Activated CD4-positive, alpha-beta T cell treated with anti-CD3 and anti-CD28 coated beads for 36 hours (primary cell): ENCODE data around the gene BCAS3. TPM values are rescaled to one million over a fixed set of nuclear protein-coding genes. Genes with fewer than 3 reads are reported as not detected.

Experiments
- ATAC-seq: fragments of 200-7000 bp; cut with Tn5 transposase; one replicate; pipeline ENCODE4 v1.10.0; 2021; ENCODE audit warnings: mild to moderate bottlenecking, moderate library complexity
- CTCF ChIA-PET: fragments of 350-600 bp; sonication (Branson Sonifier 250); formaldehyde crosslinking; loops from one replicate; lab custom pipeline; 2021; ENCODE audit warnings: antibody characterized with exemption; lab: Charles Lee
- POLR2A ChIA-PET: fragments of 350-600 bp; sonication (Branson Sonifier 250); formaldehyde crosslinking; loops from one replicate; lab custom pipeline; 2021; ENCODE audit warnings: antibody characterized with exemption, inconsistent platforms; lab: Charles Lee
- DNase-seq: peaks from one replicate; pipeline ENCODE4 v3.0.0-alpha.2; 2020
- H3K27ac Mint-ChIP-seq: one replicate; pipeline ENCODE4 v1.8.0; 2021; ENCODE audit warnings: mixed read lengths
- H3K27me3 Mint-ChIP-seq: one replicate; pipeline ENCODE4 v1.8.0; 2021; ENCODE audit warnings: mixed read lengths
- H3K36me3 Mint-ChIP-seq: one replicate; pipeline ENCODE4 v1.8.0; 2021; ENCODE audit warnings: low read depth, mixed read lengths
- H3K4me1 Mint-ChIP-seq: one replicate; pipeline ENCODE4 v1.8.0; 2021; ENCODE audit warnings: mixed read lengths
- H3K4me3 Mint-ChIP-seq: one replicate; pipeline ENCODE4 v1.8.0; 2021; ENCODE audit warnings: mild to moderate bottlenecking, moderate library complexity, mixed read lengths
- H3K9me3 Mint-ChIP-seq: one replicate; pipeline ENCODE4 v1.8.0; 2021; ENCODE audit warnings: low read depth, mixed read lengths
- intact Hi-C, 2 experiments: fragments of 100-400 bp; cut with DNase I in 1 of 2; cut with micrococcal nuclease in 1 of 2; formaldehyde crosslinking; loops; one replicate each; pipeline versions ENCODE4 v1.14.2 to v1.15.1; 2022 to 2024; cut with DNase I, micrococcal nuclease
- total RNA-seq, 2 experiments: library from RNA; stranded (reverse); gene quantifications; one replicate each; pipeline ENCODE4 v1.2.3, GENCODE V29; 2021

BCAS3 gene
- total RNA-seq, 2 experiments from 2014 or later, result 7.2 to 7.5 TPM

DNA sequence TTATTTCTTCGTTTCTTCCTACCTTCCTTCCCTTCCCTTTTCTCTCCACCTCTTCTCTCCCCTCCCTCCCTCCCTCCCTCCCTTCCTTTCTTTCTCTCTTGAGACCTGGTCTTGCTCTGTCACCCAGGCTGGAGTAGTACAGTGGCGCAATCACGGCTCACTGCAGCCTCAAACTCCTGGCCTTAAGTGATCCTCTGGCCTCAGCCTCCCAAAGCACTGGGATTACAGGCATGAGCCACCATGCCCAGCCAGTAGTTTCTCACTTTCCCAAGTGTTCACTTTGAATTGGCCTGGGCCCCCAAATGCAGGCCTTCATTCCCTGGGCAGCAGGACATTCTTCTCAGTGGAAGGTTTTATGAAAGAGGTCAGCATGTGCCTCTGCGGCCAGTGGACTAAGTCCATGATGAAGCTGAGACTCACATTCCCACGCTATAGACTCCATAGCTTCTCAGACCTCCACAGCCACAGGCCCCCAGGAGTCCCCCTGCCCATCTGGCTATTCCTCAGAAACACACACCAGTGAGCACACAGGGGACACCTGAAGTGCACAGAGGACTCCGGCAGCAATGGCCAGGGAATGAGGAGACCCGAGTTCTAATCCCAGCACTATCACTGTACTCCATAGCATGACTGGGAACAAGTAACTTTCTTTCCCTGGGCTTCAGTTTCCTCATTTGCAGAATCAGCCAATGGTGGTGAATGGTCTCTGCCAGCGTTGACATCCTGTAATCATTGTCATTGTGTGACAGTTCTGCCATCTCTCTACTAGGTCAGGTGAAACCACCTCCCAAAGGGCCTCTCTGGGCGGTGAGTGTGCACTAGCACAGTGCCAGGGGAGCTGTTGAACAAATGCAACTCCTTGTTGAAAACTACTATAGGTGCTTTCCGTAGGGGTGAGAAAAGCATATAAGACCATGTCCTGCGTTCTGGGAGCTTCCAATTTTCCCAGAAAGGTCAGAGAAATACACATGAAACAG is 652.8 kb downstream of the BCAS3 start:
- POLR2A ChIA-PET, result no interaction called here
- CTCF ChIA-PET, result no interaction called here
- peaks cover 3% of the 10 kb centered on the region for H3K4me1 Mint-ChIP-seq

DNA sequence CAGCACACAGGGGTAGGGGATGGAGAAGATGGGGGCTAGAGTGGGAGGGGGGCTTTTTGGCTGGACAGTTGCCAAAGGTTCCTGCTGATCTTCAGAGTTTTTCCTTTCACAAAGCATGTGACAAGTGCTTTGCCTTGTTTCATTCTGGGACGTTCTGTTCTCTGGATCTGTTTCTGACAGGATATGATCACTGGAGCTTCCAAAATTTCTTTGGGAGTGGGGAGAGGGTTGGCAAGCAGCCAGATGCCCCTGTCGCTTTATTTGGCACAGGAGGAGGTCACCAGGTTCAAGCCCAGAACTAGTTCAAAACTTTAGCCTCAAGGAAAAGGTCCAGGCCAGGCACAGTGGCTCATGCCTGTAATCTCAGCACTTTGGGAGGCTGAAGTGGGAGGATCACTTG is 653.5 kb downstream of the BCAS3 start:
- no peaks in the 10 kb centered on the region for H3K27me3 Mint-ChIP-seq
- DNase-seq, result no peak
- ChIA-PET CTCF (no interaction called here), POLR2A (no interaction called here)
- no peak overlapping the region for H3K27ac Mint-ChIP-seq
- no peak for ATAC-seq
- H3K4me1 Mint-ChIP-seq, result peaks cover 3% of the 10 kb centered on the region
- intact Hi-C loops, result no loop called here
- H3K36me3 Mint-ChIP-seq, result no peaks in the 10 kb centered on the region
- no peaks in the 10 kb centered on the region for H3K9me3 Mint-ChIP-seq
- H3K4me3 Mint-ChIP-seq, result no peak overlapping the region

More for the DNA sequence above, 652.8 kb downstream of the BCAS3 start:
- H3K9me3 Mint-ChIP-seq, result no peaks in the 10 kb centered on the region
- DNase-seq (no peak), ATAC-seq (no peak)
- H3K36me3 Mint-ChIP-seq, result no peaks in the 10 kb centered on the region
- H3K4me3 Mint-ChIP-seq, result no peak overlapping the region
- H3K27me3 Mint-ChIP-seq, result no peaks in the 10 kb centered on the region
- no peak overlapping the region for H3K27ac Mint-ChIP-seq
- intact Hi-C loops, result no loop called here

DNA sequence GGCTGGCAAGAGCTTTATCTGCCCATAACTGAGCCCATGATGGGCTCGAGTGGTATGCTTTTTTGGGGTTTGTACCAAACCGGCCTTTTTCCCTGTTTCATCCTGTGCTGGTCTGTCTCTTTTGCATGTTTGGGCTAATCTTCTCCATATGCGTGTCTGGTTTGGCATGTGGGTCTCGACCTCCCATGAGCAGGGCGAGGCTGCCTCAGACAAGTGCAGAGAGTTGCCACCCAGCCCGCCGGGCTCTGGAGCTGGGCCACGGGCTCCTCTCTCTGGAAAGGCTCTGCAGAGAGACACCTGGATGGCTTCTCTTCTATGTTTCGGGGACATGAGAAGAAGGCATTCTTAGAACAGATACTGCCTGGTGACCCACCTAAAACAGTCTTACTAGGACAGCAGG is 654.2 kb downstream of the BCAS3 start:
- Mint-ChIP-seq H3K27ac (no peak overlapping the region), H3K27me3 (no peaks in the 10 kb centered on the region), H3K36me3 (no peaks in the 10 kb centered on the region), H3K4me3 (no peak overlapping the region), H3K4me1 (peaks cover 3% of the 10 kb centered on the region), H3K9me3 (no peaks in the 10 kb centered on the region)
- CTCF ChIA-PET, result no interaction called here
- intact Hi-C loops, result no loop called here
- ATAC-seq (no peak), DNase-seq (no peak)
- POLR2A ChIA-PET, result no interaction called here

DNA sequence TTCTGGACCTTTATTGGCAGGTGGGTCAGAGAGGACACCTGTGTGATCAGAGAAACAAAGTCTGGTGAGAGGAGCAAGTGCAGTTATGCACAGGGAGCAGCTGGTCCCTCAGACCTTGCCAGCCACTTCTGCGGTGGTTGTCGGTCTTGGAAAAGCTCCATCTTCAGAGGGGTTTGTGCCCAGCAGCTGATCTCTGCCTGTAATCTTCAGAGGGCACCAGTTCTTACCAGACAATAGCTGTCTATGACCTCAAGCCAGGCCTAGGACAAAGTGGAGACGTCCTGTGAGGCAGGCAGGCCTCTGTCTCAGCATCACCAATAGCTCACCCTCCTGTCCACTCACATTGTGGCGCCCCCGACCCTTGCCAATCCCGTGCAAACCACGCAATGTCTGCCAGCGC is 655.5 kb downstream of the BCAS3 start:
- intact Hi-C loops, result no loop called here
- no peaks in the 10 kb centered on the region for H3K9me3 Mint-ChIP-seq
- no peak for DNase-seq
- ATAC-seq, result no peak
- peaks cover 3% of the 10 kb centered on the region for H3K4me1 Mint-ChIP-seq
- CTCF ChIA-PET, result interaction anchor here (0.5 kb wide), 1 partner anchor 25 kb away, joined by 3 read pairs; no protein-coding TSS in a partner anchor
- no peaks in the 10 kb centered on the region for H3K36me3 Mint-ChIP-seq
- H3K4me3 Mint-ChIP-seq, result no peak overlapping the region
- no peaks in the 10 kb centered on the region for H3K27me3 Mint-ChIP-seq
- POLR2A ChIA-PET, result no interaction called here
- no peak overlapping the region for H3K27ac Mint-ChIP-seq

DNA sequence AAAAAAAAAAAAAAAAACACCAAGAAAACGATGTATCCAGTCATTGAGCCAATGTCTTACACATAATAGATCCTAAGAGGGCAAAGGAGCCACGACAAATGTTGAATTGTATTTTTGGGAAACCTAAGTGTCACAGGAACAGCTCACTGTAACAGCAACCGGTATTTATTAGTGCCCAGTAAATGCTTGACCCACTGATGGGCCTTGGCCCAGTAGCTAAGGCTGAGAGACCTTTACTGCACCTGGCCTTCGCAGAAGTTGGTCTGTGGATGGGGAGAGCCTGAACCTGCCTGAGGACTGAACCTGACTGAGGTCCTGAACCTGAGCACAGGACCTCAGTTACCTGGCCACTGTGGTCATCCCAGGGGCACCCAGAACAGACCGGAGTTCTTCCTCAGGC is 657.0 kb downstream of the BCAS3 start:
- Mint-ChIP-seq H3K9me3 (no peaks in the 10 kb centered on the region), H3K4me1 (peaks cover 3% of the 10 kb centered on the region), H3K4me3 (no peak overlapping the region), H3K27ac (no peak overlapping the region), H3K27me3 (no peaks in the 10 kb centered on the region), H3K36me3 (no peaks in the 10 kb centered on the region)
- intact Hi-C loops, result no loop called here
- ChIA-PET CTCF (no interaction called here), POLR2A (no interaction called here)
- DNase-seq (no peak), ATAC-seq (no peak)

DNA sequence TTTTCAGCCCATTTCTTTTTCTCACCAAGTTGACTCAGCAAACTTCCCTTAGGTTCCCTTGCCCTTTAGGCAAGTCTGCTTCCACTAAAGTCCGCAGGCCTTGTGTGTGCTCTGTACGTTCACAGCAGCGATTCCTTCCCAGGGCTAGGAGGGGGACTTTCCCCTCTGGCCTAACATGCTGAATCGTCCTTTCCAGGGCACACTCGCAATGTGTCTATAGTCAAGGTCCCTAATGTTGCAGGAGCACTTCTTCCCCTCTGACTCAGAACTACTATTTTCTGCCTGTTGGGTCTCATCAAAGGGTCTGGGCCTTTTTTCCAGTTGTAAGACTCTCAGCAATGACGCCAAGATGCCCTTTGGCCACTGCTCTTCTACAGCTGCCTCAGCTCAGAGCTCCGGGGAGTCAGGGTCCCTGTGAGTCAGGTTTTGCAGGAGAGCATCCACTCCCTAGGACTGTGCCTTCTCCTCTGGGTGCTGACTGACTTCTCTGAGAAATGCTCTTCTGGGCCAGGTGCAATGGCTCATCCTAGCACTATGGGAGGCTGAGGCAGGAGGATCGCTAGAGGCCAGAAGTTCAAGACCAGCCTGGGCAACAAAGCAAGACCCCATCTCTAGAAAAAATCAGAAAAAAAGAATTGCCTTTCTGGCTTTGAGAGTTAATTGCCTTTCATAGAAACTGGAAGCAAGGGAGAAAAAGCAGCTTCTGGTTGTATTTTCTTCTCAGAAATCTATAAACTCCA is 657.6 kb downstream of the BCAS3 start:
- H3K36me3 Mint-ChIP-seq, result no peaks in the 10 kb centered on the region
- no peaks in the 10 kb centered on the region for H3K9me3 Mint-ChIP-seq
- POLR2A ChIA-PET, result no interaction called here
- H3K27ac Mint-ChIP-seq, result no peak overlapping the region
- peaks cover 3% of the 10 kb centered on the region for H3K4me1 Mint-ChIP-seq
- CTCF ChIA-PET, result no interaction called here
- H3K4me3 Mint-ChIP-seq, result no peak overlapping the region
- intact Hi-C loops, result no loop called here
- ATAC-seq (peak; percentile 47), DNase-seq (peak; percentile 16)
- no peaks in the 10 kb centered on the region for H3K27me3 Mint-ChIP-seq

DNA sequence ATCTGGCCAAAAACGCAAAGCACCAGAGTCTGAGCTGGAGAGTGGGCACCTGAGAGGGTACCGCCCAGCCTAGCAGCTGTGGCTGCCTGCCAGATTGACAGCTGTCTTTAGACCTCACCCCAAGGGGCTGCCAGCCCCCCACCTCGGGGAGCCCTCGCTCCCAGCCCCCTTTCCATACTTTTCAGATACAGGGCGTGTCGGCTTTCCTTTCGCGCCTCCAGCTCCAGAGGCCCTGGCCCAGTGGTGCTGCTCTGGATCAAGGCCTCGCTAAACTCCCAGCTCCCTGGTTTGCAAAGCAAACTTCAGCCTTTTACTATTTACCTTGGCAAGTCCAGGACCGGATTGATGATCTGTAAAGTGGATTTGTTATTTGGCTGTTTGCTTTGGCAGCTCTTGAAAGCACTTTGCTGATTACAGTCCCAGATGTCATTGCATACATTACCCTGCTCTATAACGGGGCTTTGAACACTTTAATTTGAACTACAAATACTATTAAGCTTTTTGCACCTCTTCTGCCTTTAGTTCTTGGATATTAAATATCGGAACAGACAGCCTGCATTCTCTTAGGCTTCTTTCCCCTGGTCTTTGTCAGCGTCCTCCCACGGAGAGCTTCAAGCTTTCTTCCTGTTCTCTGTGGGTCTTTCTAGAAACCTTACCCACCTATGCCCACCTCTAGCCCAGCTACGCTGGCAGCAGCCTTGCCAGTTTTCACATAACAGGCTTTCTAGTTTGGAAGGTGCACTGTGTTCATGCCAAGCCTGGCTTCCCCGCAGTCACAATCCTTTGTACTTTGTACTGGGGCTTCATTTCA is 658.4 kb downstream of the BCAS3 start:
- Mint-ChIP-seq H3K27ac (no peak overlapping the region), H3K9me3 (no peaks in the 10 kb centered on the region), H3K27me3 (no peaks in the 10 kb centered on the region), H3K4me1 (peaks cover 3% of the 10 kb centered on the region), H3K4me3 (no peak overlapping the region), H3K36me3 (no peaks in the 10 kb centered on the region)
- ChIA-PET POLR2A (no interaction called here), CTCF (no interaction called here)
- intact Hi-C loops, result no loop called here
- ATAC-seq, result no peak
- no peak for DNase-seq

DNA sequence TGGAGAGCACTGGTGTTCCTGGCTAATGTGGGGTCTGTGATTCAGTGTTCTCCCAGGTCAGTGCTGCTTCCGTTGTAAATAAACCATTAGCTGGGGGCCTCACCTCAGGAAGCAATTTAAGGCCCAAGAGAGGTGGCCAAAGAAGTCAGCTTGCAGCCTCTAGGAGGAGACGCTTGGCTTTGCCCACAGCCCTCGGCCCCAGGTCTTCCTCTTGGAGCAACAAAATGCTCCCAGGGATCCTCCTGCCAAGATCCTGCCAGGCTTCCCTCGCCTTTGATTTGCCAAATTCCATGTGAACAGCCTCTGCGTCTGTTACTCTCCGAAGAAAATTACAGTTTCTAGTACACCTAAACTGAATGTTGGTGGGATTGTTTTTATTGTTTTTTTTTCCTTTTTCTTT is 659.6 kb downstream of the BCAS3 start:
- no peaks in the 10 kb centered on the region for H3K9me3 Mint-ChIP-seq
- no peak overlapping the region for H3K27ac Mint-ChIP-seq
- peaks cover 3% of the 10 kb centered on the region for H3K4me1 Mint-ChIP-seq
- no peaks in the 10 kb centered on the region for H3K27me3 Mint-ChIP-seq
- ChIA-PET CTCF (no interaction called here), POLR2A (no interaction called here)
- DNase-seq, result no peak
- ATAC-seq, result no peak
- H3K36me3 Mint-ChIP-seq, result no peaks in the 10 kb centered on the region
- intact Hi-C loops, result no loop called here
- no peak overlapping the region for H3K4me3 Mint-ChIP-seq

DNA sequence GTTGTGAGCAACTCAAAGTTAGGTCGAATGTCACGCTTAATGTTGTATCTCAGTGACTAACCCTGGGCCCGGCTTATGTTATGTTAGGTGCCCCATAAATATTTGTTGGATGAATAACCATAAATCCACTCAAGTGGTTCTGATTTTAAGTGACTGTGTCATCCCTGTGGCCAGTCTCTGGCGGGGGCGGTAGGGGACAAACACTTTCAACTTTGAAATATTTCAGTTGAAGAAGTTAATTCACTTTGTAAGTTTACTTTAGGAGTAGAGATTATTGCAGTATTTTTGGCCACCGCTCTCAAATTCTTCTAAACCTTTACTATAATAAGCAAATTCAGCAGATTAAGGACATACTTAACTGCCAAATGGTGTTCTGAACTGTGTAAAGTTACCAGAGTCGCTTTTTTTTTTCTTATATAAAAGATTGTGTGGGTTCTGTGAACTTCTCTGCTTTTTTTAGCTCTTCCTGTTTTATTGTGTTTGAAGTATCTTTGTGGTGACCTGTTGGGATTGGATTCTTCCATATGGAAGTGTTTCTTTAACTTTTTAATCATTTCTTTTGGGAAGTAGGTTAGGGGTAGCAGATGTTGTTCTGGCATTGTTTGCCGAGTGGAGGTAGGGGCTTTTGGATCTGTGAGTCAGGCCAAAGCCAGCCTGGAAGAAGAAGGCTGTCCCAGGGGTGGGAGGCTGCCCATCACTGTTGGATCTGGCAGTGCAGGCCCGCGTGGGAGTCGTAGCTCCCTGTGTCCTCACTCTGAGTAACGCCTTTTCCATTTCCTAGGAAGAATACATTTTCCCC is 660.5 kb downstream of the BCAS3 start:
- CTCF ChIA-PET, result no interaction called here
- Mint-ChIP-seq H3K9me3 (no peaks in the 10 kb centered on the region), H3K4me3 (no peak overlapping the region), H3K4me1 (peaks cover 3% of the 10 kb centered on the region), H3K27ac (no peak overlapping the region), H3K36me3 (no peaks in the 10 kb centered on the region), H3K27me3 (no peaks in the 10 kb centered on the region)
- no peak for ATAC-seq
- intact Hi-C loops, result no loop called here
- POLR2A ChIA-PET, result no interaction called here
- DNase-seq, result no peak

DNA sequence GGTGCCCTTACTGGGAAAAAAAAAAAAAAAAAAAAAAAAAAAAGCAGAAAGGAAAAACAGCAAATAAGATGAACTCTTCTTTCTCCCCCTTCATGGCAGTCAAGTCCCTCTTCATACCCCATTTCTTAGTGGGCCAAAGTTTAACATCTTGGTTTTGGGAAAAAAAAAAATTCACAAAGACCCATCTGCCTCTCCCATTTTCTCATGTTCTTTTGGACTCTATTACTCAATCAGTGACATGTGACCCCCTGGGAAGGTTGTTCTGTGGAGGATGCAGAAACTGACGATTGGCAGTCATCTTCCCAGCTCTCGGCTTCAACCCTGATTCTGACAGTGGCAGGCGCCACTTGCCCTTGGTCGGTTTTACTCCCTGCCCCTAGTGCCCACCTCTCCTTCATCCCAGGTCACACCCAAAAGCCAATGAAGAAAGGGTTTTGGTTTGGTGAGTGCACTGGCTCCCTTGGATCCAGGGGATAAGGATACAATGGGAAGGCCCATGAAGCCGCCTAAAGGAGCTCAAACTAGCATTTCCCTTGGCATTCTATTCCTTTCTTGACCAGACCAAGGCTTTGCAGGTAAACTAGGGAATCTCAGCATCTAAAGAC is 661.3 kb downstream of the BCAS3 start:
- Mint-ChIP-seq H3K4me3 (no peak overlapping the region), H3K4me1 (peaks cover 3% of the 10 kb centered on the region), H3K36me3 (no peaks in the 10 kb centered on the region), H3K27me3 (no peaks in the 10 kb centered on the region), H3K9me3 (no peaks in the 10 kb centered on the region), H3K27ac (no peak overlapping the region)
- intact Hi-C loops, result no loop called here
- POLR2A ChIA-PET, result no interaction called here
- no peak for DNase-seq
- no peak for ATAC-seq
- CTCF ChIA-PET, result no interaction called here
